Astrocyte (in vitro differentiated cells and primary cell): ENCODE data around the gene ACOT7. TPM values are rescaled to one million over a fixed set of nuclear protein-coding genes. Genes with fewer than 3 reads are reported as not detected.

ENCODE experiments used
- DNase-seq: peaks from one replicate; pipeline ENCODE4 v3.0.0-alpha.2; 2010; ENCODE audit warnings: low read depth
- FAIRE-seq: peaks from 2 replicates; lab custom pipeline; 2011; peaks lifted over from hg19 to GRCh38; lab: Jason Lieb, UNC
- H2AFZ ChIP-seq: 2 replicates; pipeline ENCODE4 v1.6.0; 2012; ENCODE audit warnings: low read depth, low read length, inconsistent platforms
- H3K27ac ChIP-seq: 2 replicates; pipeline ENCODE4 v1.5.1; 2011; ENCODE audit warnings: low read depth, low read length, inconsistent platforms
- H3K27me3 ChIP-seq: 2 replicates; pipeline ENCODE4 v1.6.0; 2011; ENCODE audit warnings: low read length, inconsistent platforms; ENCODE audit not compliant: insufficient read depth
- H3K36me3 ChIP-seq: 2 replicates; pipeline ENCODE4 v1.5.1; 2011; ENCODE audit warnings: low read length, inconsistent platforms; ENCODE audit not compliant: insufficient read depth
- H3K4me1 ChIP-seq: 2 replicates; pipeline ENCODE4 v1.5.1; 2011; ENCODE audit warnings: low read length, inconsistent platforms; ENCODE audit not compliant: insufficient read depth
- H3K4me2 ChIP-seq: 2 replicates; pipeline ENCODE4 v1.6.0; 2012; ENCODE audit warnings: low read length, inconsistent platforms
- H3K4me3 ChIP-seq: 2 replicates; pipeline ENCODE4 v1.5.1; 2011; ENCODE audit warnings: low read depth, mild to moderate bottlenecking, low read length, inconsistent platforms; ENCODE audit not compliant: insufficient read depth
- H3K79me2 ChIP-seq: 2 replicates; pipeline ENCODE4 v1.6.0; 2012; ENCODE audit warnings: mild to moderate bottlenecking, low read length, inconsistent platforms; ENCODE audit not compliant: insufficient read depth
- H3K9ac ChIP-seq: 2 replicates; pipeline ENCODE4 v1.6.0; 2012; ENCODE audit warnings: mild to moderate bottlenecking, low read length, inconsistent platforms
- H3K9me3 ChIP-seq: 2 replicates; pipeline ENCODE4 v1.5.1; 2012; ENCODE audit warnings: low read depth, mild to moderate bottlenecking, low read length, inconsistent platforms; ENCODE audit not compliant: insufficient read depth
- H4K20me1 ChIP-seq: 2 replicates; pipeline ENCODE4 v1.6.0; 2012; ENCODE audit warnings: low read length, inconsistent platforms; ENCODE audit not compliant: insufficient read depth
- H3K27ac Mint-ChIP-seq: one replicate; pipeline ENCODE4 v1.8.0; 2021; ENCODE audit warnings: mild to moderate bottlenecking, mixed read lengths; ENCODE audit not compliant: unreplicated experiment
- H3K27me3 Mint-ChIP-seq: one replicate; pipeline ENCODE4 v1.8.0; 2021; ENCODE audit warnings: low read depth, mixed read lengths; ENCODE audit not compliant: unreplicated experiment
- H3K36me3 Mint-ChIP-seq: one replicate; pipeline ENCODE4 v1.8.0; 2021; ENCODE audit warnings: low read depth, mixed read lengths; ENCODE audit not compliant: unreplicated experiment
- H3K4me1 Mint-ChIP-seq: one replicate; pipeline ENCODE4 v1.8.0; 2021; ENCODE audit warnings: low read depth, mixed read lengths; ENCODE audit not compliant: unreplicated experiment
- H3K4me3 Mint-ChIP-seq: one replicate; pipeline ENCODE4 v1.8.0; 2021; ENCODE audit warnings: mild to moderate bottlenecking, moderate library complexity, mixed read lengths; ENCODE audit not compliant: unreplicated experiment
- H3K9me3 Mint-ChIP-seq: one replicate; pipeline ENCODE4 v1.8.0; 2021; ENCODE audit warnings: mild to moderate bottlenecking, mixed read lengths; ENCODE audit not compliant: unreplicated experiment
- EZH2 ChIP-seq: IDR thresholded peaks from 2 replicates; pipeline ENCODE4 v1.6.1; 2012; ENCODE audit warnings: mild to moderate bottlenecking, low read length, inconsistent platforms; ENCODE audit not compliant: insufficient read depth
- total RNA-seq: library from RNA; stranded (reverse); gene quantifications from 2 replicates; pipeline ENCODE4 v1.2.1, GENCODE V29; 2021
- TF ChIP-seq, protein P1 (sequence below): IDR thresholded peaks from 2 replicates; pipeline ENCODE4 v1.5.1; 2011; ENCODE audit warnings: low read depth, mild to moderate bottlenecking, inconsistent platforms, low read length, moderate library complexity; ENCODE audit not compliant: insufficient read depth

ACOT7 gene
- total RNA-seq, 1 donor from 2014 or later: 91.1 TPM

DNA sequence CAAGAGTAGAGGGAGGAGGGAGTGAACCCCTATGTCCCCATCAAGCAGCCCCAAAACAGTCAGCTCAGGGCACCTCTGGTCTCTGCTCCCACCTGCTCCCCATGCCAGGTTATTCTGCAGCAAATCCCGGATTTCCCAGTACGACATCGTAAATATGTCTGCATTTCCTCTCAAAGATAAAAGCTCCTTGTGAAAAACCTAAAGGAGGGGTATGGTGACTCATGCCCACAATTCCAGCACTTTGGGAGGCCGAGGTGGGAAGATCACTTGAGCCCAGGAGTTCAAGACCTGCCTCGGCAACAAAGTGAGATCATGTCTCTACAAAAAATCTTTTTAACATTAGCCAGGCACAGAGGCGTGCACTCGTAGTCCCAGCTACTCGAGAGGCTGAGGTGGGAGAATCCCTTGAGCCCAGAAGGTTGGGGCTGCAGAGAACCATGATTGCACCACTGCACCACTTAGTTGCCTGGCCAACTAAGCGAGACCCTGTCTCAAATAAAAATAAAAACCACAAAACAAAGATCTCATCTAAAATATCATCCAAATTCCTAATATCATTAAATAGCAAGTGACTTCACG is 7.1 kb downstream of the ACOT7 start:
- Histone ChIP-seq H3K36me3 (no peaks in the 10 kb centered on the region), H3K27me3 (no peaks in the 10 kb centered on the region), H2AFZ (peak overlapping the region; percentile 67), H3K9me3 (no peaks in the 10 kb centered on the region), H3K4me1 (peaks cover 20% of the 10 kb centered on the region), H3K27ac (peak overlapping the region; percentile 53), H3K79me2 (peaks cover 80% of the 10 kb centered on the region), H4K20me1 (peaks cover 16% of the 10 kb centered on the region), H3K4me2 (peak overlapping the region; percentile 84), H3K9ac (peak overlapping the region; percentile 66), H3K4me3 (peak overlapping the region; percentile 40)
- H3K27ac Mint-ChIP-seq: peak overlapping the region; percentile 53
- no peaks in the 10 kb centered on the region for H3K27me3 Mint-ChIP-seq
- peaks cover 3% of the 10 kb centered on the region for H3K36me3 Mint-ChIP-seq
- TF ChIP-seq, protein P1, sequence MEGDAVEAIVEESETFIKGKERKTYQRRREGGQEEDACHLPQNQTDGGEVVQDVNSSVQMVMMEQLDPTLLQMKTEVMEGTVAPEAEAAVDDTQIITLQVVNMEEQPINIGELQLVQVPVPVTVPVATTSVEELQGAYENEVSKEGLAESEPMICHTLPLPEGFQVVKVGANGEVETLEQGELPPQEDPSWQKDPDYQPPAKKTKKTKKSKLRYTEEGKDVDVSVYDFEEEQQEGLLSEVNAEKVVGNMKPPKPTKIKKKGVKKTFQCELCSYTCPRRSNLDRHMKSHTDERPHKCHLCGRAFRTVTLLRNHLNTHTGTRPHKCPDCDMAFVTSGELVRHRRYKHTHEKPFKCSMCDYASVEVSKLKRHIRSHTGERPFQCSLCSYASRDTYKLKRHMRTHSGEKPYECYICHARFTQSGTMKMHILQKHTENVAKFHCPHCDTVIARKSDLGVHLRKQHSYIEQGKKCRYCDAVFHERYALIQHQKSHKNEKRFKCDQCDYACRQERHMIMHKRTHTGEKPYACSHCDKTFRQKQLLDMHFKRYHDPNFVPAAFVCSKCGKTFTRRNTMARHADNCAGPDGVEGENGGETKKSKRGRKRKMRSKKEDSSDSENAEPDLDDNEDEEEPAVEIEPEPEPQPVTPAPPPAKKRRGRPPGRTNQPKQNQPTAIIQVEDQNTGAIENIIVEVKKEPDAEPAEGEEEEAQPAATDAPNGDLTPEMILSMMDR: no peak
- no peak for TF ChIP-seq EZH2
- peaks cover 9% of the 10 kb centered on the region for H3K4me1 Mint-ChIP-seq
- no peaks in the 10 kb centered on the region for H3K9me3 Mint-ChIP-seq
- DNase-seq (peak; percentile 57), FAIRE-seq (no peak)
- no peak overlapping the region for H3K4me3 Mint-ChIP-seq

DNA sequence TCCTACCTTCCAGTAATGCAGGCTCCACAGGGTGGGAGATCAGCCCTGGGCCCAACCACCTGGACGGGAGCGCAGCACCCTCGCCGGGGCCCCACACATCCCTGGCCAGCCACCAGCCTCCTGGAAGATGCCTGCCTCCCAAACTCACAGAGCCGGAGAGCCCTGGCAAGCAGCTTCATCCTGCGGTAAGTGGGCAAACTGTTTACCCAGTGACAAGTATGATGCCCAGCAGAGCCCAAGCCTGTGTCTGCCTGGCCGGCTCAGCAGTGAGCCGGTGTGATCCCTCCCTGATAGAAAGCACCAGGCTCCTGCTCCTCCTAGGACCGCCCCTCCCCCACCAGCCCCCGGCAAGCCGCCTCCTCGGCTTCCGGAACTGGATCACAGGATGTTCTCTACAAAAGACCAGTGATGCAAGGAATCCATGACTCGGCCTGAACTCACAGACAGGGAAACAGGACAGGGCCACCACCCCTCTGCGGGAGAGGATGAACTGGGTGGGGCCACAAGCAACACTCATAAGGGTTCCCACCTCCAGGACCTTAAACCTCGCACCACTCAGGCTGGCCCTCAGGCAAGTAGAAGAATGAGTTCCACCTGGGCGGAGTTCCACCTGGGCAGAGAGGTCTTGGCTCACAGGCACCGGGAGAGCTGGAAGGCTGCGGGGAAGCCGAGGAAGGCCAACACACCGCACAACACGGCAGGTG is 7.9 kb downstream of the ACOT7 start:
- Mint-ChIP-seq H3K4me1 (peaks cover 9% of the 10 kb centered on the region), H3K27me3 (no peaks in the 10 kb centered on the region), H3K27ac (peak overlapping the region; percentile 86), H3K9me3 (no peaks in the 10 kb centered on the region), H3K4me3 (peak overlapping the region; percentile 71), H3K36me3 (peaks cover 3% of the 10 kb centered on the region)
- Histone ChIP-seq H3K9me3 (no peaks in the 10 kb centered on the region), H3K9ac (peak overlapping the region; percentile 66), H3K4me2 (peak overlapping the region; percentile 84), H3K4me3 (peak overlapping the region; percentile 40), H3K27me3 (no peaks in the 10 kb centered on the region), H3K79me2 (peaks cover 79% of the 10 kb centered on the region), H4K20me1 (peaks cover 13% of the 10 kb centered on the region), H3K4me1 (peaks cover 20% of the 10 kb centered on the region), H2AFZ (peak overlapping the region; percentile 67), H3K27ac (peak overlapping the region; percentile 53), H3K36me3 (no peaks in the 10 kb centered on the region)
- FAIRE-seq (no peak), DNase-seq (peak; percentile 72)
- TF ChIP-seq, protein P1: no peak
- no peak for TF ChIP-seq EZH2
